Activated T-helper 2 cell treated with anti-CD3 and anti-CD28 coated beads, Interferon-gamma antibody, Interleukin-2, Interleukin-4, amounts not matched to agents 10 μg/mL and 5 μg/mL and 100 μg/mL, durations not matched to agents 14 hours and 24 hours and 36 hours (primary cell): ENCODE measurements around the gene TMSB4X. TPM values are rescaled to one million over a fixed set of nuclear protein-coding genes. Genes with fewer than 3 reads are reported as not detected.
"Not testable (repeated sequence)": the region's sequence is repeated elsewhere in the genome, so short reads cannot be mapped to it uniquely, and the experiment has no call there.

Source experiments
- DNase-seq: peaks from one replicate; pipeline ENCODE4 v3.0.0; 2021; ENCODE audit warnings: low spot score
- H3K27ac Mint-ChIP-seq: one replicate; pipeline ENCODE4 v1.8.0; 2021; ENCODE audit warnings: mixed read lengths
- H3K27me3 Mint-ChIP-seq: one replicate; pipeline ENCODE4 v1.8.0; 2021; ENCODE audit warnings: low read depth, mixed read lengths
- H3K36me3 Mint-ChIP-seq: one replicate; pipeline ENCODE4 v1.8.0; 2021; ENCODE audit warnings: low read depth, mixed read lengths
- H3K4me1 Mint-ChIP-seq: one replicate; pipeline ENCODE4 v1.8.0; 2021; ENCODE audit warnings: low read depth, mixed read lengths
- H3K4me3 Mint-ChIP-seq: one replicate; pipeline ENCODE4 v1.8.0; 2021; ENCODE audit warnings: low read depth, mild to moderate bottlenecking, moderate library complexity, mixed read lengths
- H3K9me3 Mint-ChIP-seq: one replicate; pipeline ENCODE4 v1.8.0; 2021; ENCODE audit warnings: mixed read lengths
- intact Hi-C: fragments of 100-400 bp; cut with micrococcal nuclease; formaldehyde crosslinking; loops from one replicate; pipeline ENCODE4 v1.15.1; 2023
- total RNA-seq: library from RNA; stranded (reverse); gene quantifications from 2 replicates; pipeline ENCODE4 v1.2.3, GENCODE V29; 2022

TMSB4X gene
- total RNA-seq, 1 donor from 2014 or later = 7,759 TPM

- intact Hi-C loops = no loop called here
- Mint-ChIP-seq H3K27ac (peak overlapping the region; percentile 90), H3K9me3 (no peaks in the 10 kb centered on the region), H3K4me3 (peak overlapping the region; percentile 91), H3K27me3 (no peaks in the 10 kb centered on the region), H3K36me3 (peaks cover 40% of the 10 kb centered on the region), H3K4me1 (peaks cover 36% of the 10 kb centered on the region)
- DNase-seq = no peak
These were observed 2.7 kb upstream of the TMSB4X start for GRCh38 chrX:12972243-12972642.

GRCh38 chrX:12972878-12973560 is 1.9 kb upstream of the TMSB4X start:
- Mint-ChIP-seq H3K4me1 (peaks cover 34% of the 10 kb centered on the region), H3K9me3 (no peaks in the 10 kb centered on the region), H3K36me3 (peaks cover 47% of the 10 kb centered on the region), H3K27me3 (no peaks in the 10 kb centered on the region), H3K27ac (peak overlapping the region; percentile 95), H3K4me3 (peak overlapping the region; percentile 96)
- intact Hi-C loops = no loop called here
- DNase-seq = no peak

GRCh38 chrX:12973561-12974304 is 1.2 kb upstream of the TMSB4X start:
- Mint-ChIP-seq H3K9me3 (no peaks in the 10 kb centered on the region), H3K27me3 (no peaks in the 10 kb centered on the region), H3K36me3 (peaks cover 53% of the 10 kb centered on the region), H3K4me1 (peaks cover 34% of the 10 kb centered on the region), H3K4me3 (peak overlapping the region; percentile 96), H3K27ac (peak overlapping the region; percentile 95)
- intact Hi-C loops = no loop called here
- DNase-seq = no peak

- Mint-ChIP-seq H3K36me3 (peaks cover 50% of the 10 kb centered on the region), H3K27me3 (no peaks in the 10 kb centered on the region), H3K4me1 (peaks cover 35% of the 10 kb centered on the region), H3K9me3 (no peaks in the 10 kb centered on the region), H3K27ac (peak overlapping the region; percentile 95), H3K4me3 (peak overlapping the region; percentile 96)
- DNase-seq = peak; percentile 53
- intact Hi-C loops = no loop called here
These were observed 560 bp upstream of the TMSB4X start for GRCh38 chrX:12974305-12974795.

- Mint-ChIP-seq H3K27ac (peak overlapping the region; percentile 95), H3K9me3 (no peaks in the 10 kb centered on the region), H3K4me1 (peaks cover 30% of the 10 kb centered on the region), H3K27me3 (no peaks in the 10 kb centered on the region), H3K36me3 (peaks cover 50% of the 10 kb centered on the region), H3K4me3 (peak overlapping the region; percentile 96)
- no peak for DNase-seq
- intact Hi-C loops = loop anchor here (1.0 to 5.0 kb wide), 2 partner anchors 19 to 37 kb away; no protein-coding TSS in a partner anchor
These were observed 708 bp downstream of the TMSB4X start for GRCh38 chrX:12975670-12975965.

DNA sequence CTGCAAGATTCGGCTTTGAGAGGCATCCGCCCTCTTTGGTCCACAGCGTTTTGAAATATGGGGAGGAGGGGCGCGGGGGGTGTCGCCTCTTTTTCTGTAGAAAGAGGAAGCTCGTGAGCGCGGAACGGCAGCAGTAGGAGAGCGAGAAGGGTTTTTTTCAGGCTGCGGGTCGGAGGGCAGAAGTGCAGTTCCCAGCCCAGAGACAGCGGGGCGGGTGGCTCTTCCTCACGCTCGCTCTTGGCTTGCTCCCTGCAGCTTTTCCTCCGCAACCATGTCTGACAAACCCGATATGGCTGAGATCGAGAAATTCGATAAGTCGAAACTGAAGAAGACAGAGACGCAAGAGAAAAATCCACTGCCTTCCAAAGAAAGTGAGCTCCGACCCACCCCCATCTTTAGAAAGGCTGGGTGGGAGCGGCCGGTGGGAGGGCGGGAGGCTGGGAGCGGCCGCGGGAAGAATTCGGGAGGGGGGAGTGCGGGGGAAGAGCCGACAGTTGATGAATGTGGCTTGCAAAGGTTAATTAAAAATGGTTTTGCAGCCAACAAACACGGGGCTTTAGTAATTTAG is 1.2 kb downstream of the TMSB4X start:
- H3K36me3 Mint-ChIP-seq = peaks cover 50% of the 10 kb centered on the region
- no peaks in the 10 kb centered on the region for H3K27me3 Mint-ChIP-seq
- peak overlapping the region; percentile 96 for H3K4me3 Mint-ChIP-seq

GRCh38 chrX:12976819-12977732 is 2.2 kb downstream of the TMSB4X start:
- not testable (repeated sequence) for DNase-seq, H3K9me3 Mint-ChIP-seq, H3K27me3 Mint-ChIP-seq
- Mint-ChIP-seq H3K4me1 (peaks cover 24% of the 10 kb centered on the region), H3K27ac (peak overlapping the region; percentile 95), H3K4me3 (peak overlapping the region; percentile 84), H3K36me3 (peaks cover 50% of the 10 kb centered on the region)
- intact Hi-C loops = loop anchor here (5.0 kb wide), 1 partner anchor 35 kb away; no protein-coding TSS in a partner anchor

More for the DNA sequence above, 1.2 kb downstream of the TMSB4X start:
- Mint-ChIP-seq H3K4me1 (peaks cover 26% of the 10 kb centered on the region), H3K9me3 (no peaks in the 10 kb centered on the region), H3K27ac (peak overlapping the region; percentile 95)
- intact Hi-C loops = loop anchor here (1.0 to 5.0 kb wide), 2 partner anchors 20 to 36 kb away; no protein-coding TSS in a partner anchor
- peak; percentile 33 for DNase-seq

- intact Hi-C loops = loop anchor here (1.0 to 5.0 kb wide), 3 partner anchors 35 to 115 kb away; no protein-coding TSS in a partner anchor
- Mint-ChIP-seq H3K36me3 (peaks cover 49% of the 10 kb centered on the region), H3K27ac (peak overlapping the region; percentile 95), H3K9me3 (no peaks in the 10 kb centered on the region), H3K4me3 (peak overlapping the region; percentile 84), H3K4me1 (peaks cover 29% of the 10 kb centered on the region), H3K27me3 (no peaks in the 10 kb centered on the region)
- DNase-seq = no peak
These were observed 2.9 kb downstream of the TMSB4X start for GRCh38 chrX:12977761-12978204.

GRCh38 chrX:12978205-12979025 is 3.5 kb downstream of the TMSB4X start:
- Mint-ChIP-seq H3K4me3 (peak overlapping the region; percentile 84), H3K4me1 (peaks cover 32% of the 10 kb centered on the region), H3K9me3 (no peaks in the 10 kb centered on the region), H3K27me3 (no peaks in the 10 kb centered on the region), H3K36me3 (peaks cover 44% of the 10 kb centered on the region), H3K27ac (peak overlapping the region; percentile 95)
- intact Hi-C loops = loop anchor here (1.0 to 5.0 kb wide), 3 partner anchors 34 to 114 kb away; no protein-coding TSS in a partner anchor
- DNase-seq = peak; percentile 68

DNA sequence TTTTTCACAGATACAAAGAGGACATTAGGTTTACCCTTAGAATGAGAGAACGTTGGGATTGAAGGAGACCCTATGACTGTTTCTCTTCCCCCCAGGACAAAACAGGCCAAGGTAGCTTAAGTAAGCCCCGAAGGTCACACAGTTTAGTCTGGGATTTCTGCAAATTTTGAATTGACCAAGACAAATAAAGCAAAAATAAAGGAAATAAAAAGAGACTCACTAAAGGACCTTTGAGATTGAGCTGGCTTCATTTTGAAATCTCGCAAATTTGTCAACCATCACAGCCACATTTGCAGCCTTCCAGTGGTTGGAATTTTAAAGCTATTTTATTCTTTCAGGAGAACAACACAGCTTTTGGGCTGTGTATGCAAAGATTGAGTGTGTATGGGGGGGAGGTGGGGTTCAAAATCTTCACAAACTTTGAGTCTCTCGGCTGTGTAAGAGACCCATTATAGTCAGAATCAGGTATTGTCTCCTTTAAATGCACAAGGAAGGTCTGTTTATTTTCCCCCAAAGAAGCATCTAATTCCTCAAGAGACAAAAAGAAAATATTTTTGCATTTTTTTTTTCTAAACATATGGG is 4.2 kb downstream of the TMSB4X start:
- H3K4me1 Mint-ChIP-seq = peaks cover 34% of the 10 kb centered on the region
- peak overlapping the region; percentile 95 for H3K27ac Mint-ChIP-seq
- no peaks in the 10 kb centered on the region for H3K27me3 Mint-ChIP-seq
- no peaks in the 10 kb centered on the region for H3K9me3 Mint-ChIP-seq
- intact Hi-C loops = loop anchor here (5.0 kb wide), 1 partner anchor 33 kb away; no protein-coding TSS in a partner anchor
- peaks cover 40% of the 10 kb centered on the region for H3K36me3 Mint-ChIP-seq
- H3K4me3 Mint-ChIP-seq = peak overlapping the region; percentile 84
- no peak for DNase-seq

GRCh38 chrX:12979616-12980015 is 4.7 kb downstream of the TMSB4X start:
- H3K36me3 Mint-ChIP-seq = peaks cover 40% of the 10 kb centered on the region
- peak overlapping the region; percentile 95 for H3K27ac Mint-ChIP-seq
- no peaks in the 10 kb centered on the region for H3K9me3 Mint-ChIP-seq
- no peak for DNase-seq
- intact Hi-C loops = loop anchor here (5.0 kb wide), 1 partner anchor 33 kb away; no protein-coding TSS in a partner anchor
- no peaks in the 10 kb centered on the region for H3K27me3 Mint-ChIP-seq
- peaks cover 39% of the 10 kb centered on the region for H3K4me1 Mint-ChIP-seq
- peak overlapping the region; percentile 84 for H3K4me3 Mint-ChIP-seq
